B cell (primary cell): ENCODE results near the gene ELF3. TPM values are rescaled to one million over a fixed set of nuclear protein-coding genes. Genes with fewer than 3 reads are reported as not detected.

Source experiments
- ATAC-seq: fragments of 200-7000 bp; cut with Tn5 transposase; one replicate; pipeline ENCODE4 v1.10.0; 2021; ENCODE audit warnings: low read depth, mild to moderate bottlenecking, moderate number of reproducible peaks, moderate library complexity
- CTCF ChIA-PET: fragments of 350-600 bp; sonication (Branson Sonifier 250); formaldehyde crosslinking; loops from one replicate; lab custom pipeline; 2021; ENCODE audit warnings: antibody characterized with exemption, inconsistent platforms; lab: Charles Lee
- POLR2A ChIA-PET: fragments of 350-600 bp; sonication (Branson Sonifier 250); formaldehyde crosslinking; loops from one replicate; lab custom pipeline; 2021; ENCODE audit warnings: antibody characterized with exemption; lab: Charles Lee
- DNase-seq: peaks from one replicate; pipeline ENCODE4 v3.0.0; 2013
- H2AFZ ChIP-seq: 2 replicates; pipeline ENCODE4 v1.6.1; 2012; ENCODE audit warnings: mild to moderate bottlenecking, low read depth, low read length; ENCODE audit not compliant: insufficient read depth, poor library complexity, severe bottlenecking
- H3K27ac ChIP-seq, 2 donors: 1 replicate in 1 of 2; 2 replicates in 1 of 2; pipeline ENCODE4 v1.5.1; 2012 to 2013; ENCODE audit warnings: low read length in 2 of 2, mild to moderate bottlenecking in 2 of 2, moderate library complexity in 1 of 2
- H3K27me3 ChIP-seq, 4 experiments: fragments of 200-600 bp in 1 of 4; sonication (generic) in 1 of 4; replicated peaks in 1 of 4; 1 replicate in 2 of 4; 2 replicates in 2 of 4; pipeline versions ENCODE4 v1.6.1 to v1.7.0; 2013 to 2016; ENCODE audit warnings: low read length in 3 of 4, mild to moderate bottlenecking in 2 of 4, mixed read lengths in 1 of 4, moderate library complexity in 1 of 4; ENCODE audit not compliant: insufficient read depth in 4 of 4, control insufficient read depth in 3 of 4; ENCODE audit errors: control extremely low read depth in 1 of 4
- H3K36me3 ChIP-seq, 2 experiments: replicated peaks in 1 of 2; 1 replicate in 1 of 2; 2 replicates in 1 of 2; pipeline versions ENCODE4 v1.6.1 to v1.7.1; 2013; ENCODE audit warnings: low read length in 1 of 2; ENCODE audit not compliant: insufficient read depth in 2 of 2, control insufficient read depth in 1 of 2; ENCODE audit errors: control extremely low read depth in 1 of 2, extremely low read depth in 1 of 2
- H3K4me1 ChIP-seq, 2 donors: fragments of 200-600 bp in 1 of 2; sonication (generic) in 1 of 2; 1 replicate in 1 of 2; 2 replicates in 1 of 2; pipeline versions ENCODE4 v1.5.1 to v1.6.1; 2013 to 2017; ENCODE audit warnings: low read length in 2 of 2; ENCODE audit not compliant: control insufficient read depth in 2 of 2, insufficient read depth in 2 of 2
- H3K4me2 ChIP-seq: replicated peaks from 2 replicates; pipeline ENCODE3; 2012; ENCODE audit warnings: mild to moderate bottlenecking, low read depth, low read length; ENCODE audit not compliant: poor library complexity, severe bottlenecking
- H3K4me3 ChIP-seq, 5 experiments: fragments of 200-600 bp in 1 of 5; sonication (generic) in 1 of 5; 1 replicate in 3 of 5; 2 replicates in 2 of 5; pipeline versions ENCODE4 v1.5.1 to v1.7.0; 2011 to 2016; ENCODE audit warnings: low read length in 4 of 5, mild to moderate bottlenecking in 4 of 5, low read depth in 2 of 5, control low read depth in 1 of 5, moderate library complexity in 1 of 5; ENCODE audit not compliant: insufficient read depth in 1 of 5; ENCODE audit errors: control extremely low read depth in 1 of 5, extremely low read depth in 1 of 5
- H3K79me2 ChIP-seq: fragments of 200-600 bp; sonication (generic); one replicate; pipeline ENCODE4 v1.6.0; 2016; ENCODE audit warnings: low read length; ENCODE audit not compliant: control insufficient read depth, insufficient read depth
- H3K9ac ChIP-seq: fragments of 200-600 bp; sonication (generic); 2 replicates; pipeline ENCODE4 v1.6.1; 2017; ENCODE audit warnings: mild to moderate bottlenecking, low read length, moderate library complexity
- H3K9me3 ChIP-seq, 3 donors: one replicate each; pipeline versions ENCODE4 v1.6.1 to v1.7.1; 2013; ENCODE audit warnings: low read length in 2 of 3; ENCODE audit not compliant: control insufficient read depth in 2 of 3, insufficient read depth in 1 of 3; ENCODE audit errors: control extremely low read depth in 1 of 3
- H4K20me1 ChIP-seq: 2 replicates; pipeline ENCODE4 v1.6.0; 2012; ENCODE audit warnings: mild to moderate bottlenecking, low read length; ENCODE audit not compliant: insufficient read depth, control insufficient read depth, poor library complexity, severe bottlenecking
- H3K27ac Mint-ChIP-seq: one replicate; pipeline ENCODE4 v1.8.0; 2021; ENCODE audit warnings: mixed read lengths
- H3K27me3 Mint-ChIP-seq: one replicate; pipeline ENCODE4 v1.8.0; 2021; ENCODE audit warnings: mixed read lengths
- H3K4me1 Mint-ChIP-seq: one replicate; pipeline ENCODE4 v1.8.0; 2021; ENCODE audit warnings: mixed read lengths
- H3K4me3 Mint-ChIP-seq: one replicate; pipeline ENCODE4 v1.8.0; 2021; ENCODE audit warnings: mixed read lengths
- H3K9me3 Mint-ChIP-seq: one replicate; pipeline ENCODE4 v1.8.0; 2022; ENCODE audit warnings: mixed read lengths; ENCODE audit not compliant: insufficient read depth
- CTCF ChIP-seq: fragments of 200-600 bp; IDR thresholded peaks from one replicate; pipeline ENCODE4 v1.8.0; 2022; ENCODE audit warnings: antibody characterized with exemption, mild to moderate bottlenecking
- EZH2 ChIP-seq: IDR thresholded peaks from 2 replicates; pipeline ENCODE4 v1.6.1; 2012; ENCODE audit warnings: borderline replicate concordance, low read depth, mild to moderate bottlenecking, moderate library complexity, low read length; ENCODE audit not compliant: insufficient read depth, poor library complexity, severe bottlenecking
- WGBS: methylation state at CpG from one replicate; pipeline ENCODE4 v1.1.5; 2013; ENCODE audit warnings: missing lambda C conversion rate; ENCODE audit not compliant: insufficient coverage; 5-methylcytosine and 5-hydroxymethylcytosine counted together
- intact Hi-C: fragments of 100-400 bp; cut with micrococcal nuclease; formaldehyde crosslinking; loops from one replicate; pipeline ENCODE4 v1.10.0; 2022
- polyA plus RNA-seq: library from polyadenylated mRNA; depleted of rRNA; stranded (reverse); fragments of >200 nt; gene quantifications from 2 replicates; pipeline ENCODE4 v1.2.3, GENCODE V29; 2012
- total RNA-seq, 2 donors: library from RNA; stranded (reverse); fragments of 120-200 nt in 1 of 2; gene quantifications; 1 replicate in 1 of 2; 2 replicates in 1 of 2; pipeline versions ENCODE4 v1.2.3 to v1.2.4, GENCODE V29; 2013 to 2022

Gene ELF3
- total and polyA plus RNA-seq, 2 donors (not counting 1 experiment from before 2014, with no cell fraction given), result 1.6 to 4.0 TPM

- Histone ChIP-seq H3K27ac (no peak overlapping the region), H3K4me2 (no peak overlapping the region), H3K27me3 (no peaks in the 10 kb centered on the region), H3K4me1 (no peaks in the 10 kb centered on the region), H3K79me2 (no peaks in the 10 kb centered on the region), H3K4me3 (no peak overlapping the region), H4K20me1 (no peaks in the 10 kb centered on the region), H3K9me3 (no peaks in the 10 kb centered on the region), H3K9ac (no peak overlapping the region), H3K36me3 (no peaks in the 10 kb centered on the region), H2AFZ (no peak overlapping the region)
- intact Hi-C loops, result no loop called here
- no peak for DNase-seq
- ATAC-seq, result no peak
- WGBS, result 83% methylated on average over 3 of the region's 7 CpGs
- POLR2A ChIA-PET, result no interaction called here
- Mint-ChIP-seq H3K4me3 (no peak overlapping the region), H3K27ac (no peak overlapping the region), H3K9me3 (no peaks in the 10 kb centered on the region), H3K27me3 (peaks cover 5% of the 10 kb centered on the region), H3K4me1 (no peaks in the 10 kb centered on the region)
- TF ChIP-seq CTCF (no peak), EZH2 (no peak)
- CTCF ChIA-PET, result no interaction called here
These were observed 23.8 kb downstream of the ELF3 start for GRCh38 chr1:202034149-202034682.

- Histone ChIP-seq H3K4me1 (no peaks in the 10 kb centered on the region), H2AFZ (no peak overlapping the region), H4K20me1 (no peaks in the 10 kb centered on the region), H3K79me2 (no peaks in the 10 kb centered on the region), H3K4me2 (no peak overlapping the region), H3K27ac (no peak overlapping the region), H3K4me3 (no peak overlapping the region), H3K27me3 (no peaks in the 10 kb centered on the region), H3K36me3 (no peaks in the 10 kb centered on the region), H3K9me3 (no peaks in the 10 kb centered on the region), H3K9ac (no peak overlapping the region)
- no peak for DNase-seq
- peaks cover 8% of the 10 kb centered on the region for H3K27me3 Mint-ChIP-seq
- no peak for ATAC-seq
- TF ChIP-seq CTCF (no peak), EZH2 (no peak)
- H3K4me1 Mint-ChIP-seq, result no peaks in the 10 kb centered on the region
- ChIA-PET CTCF (no interaction called here), POLR2A (no interaction called here)
- no peak overlapping the region for H3K4me3 Mint-ChIP-seq
- H3K27ac Mint-ChIP-seq, result no peak overlapping the region
- no peaks in the 10 kb centered on the region for H3K9me3 Mint-ChIP-seq
- WGBS, result 86% methylated on average over 7 of the region's 20 CpGs
- intact Hi-C loops, result no loop called here
These were observed 24.5 kb downstream of the ELF3 start for GRCh38 chr1:202034683-202035462.
